CD4-positive, alpha-beta T cell treated with Interleukin-15 for 4 hours (primary cell): ENCODE measurements around the gene CDC42BPG.

ENCODE experiments used
- DNase-seq: peaks from one replicate; pipeline ENCODE4 v3.0.0-alpha.2; 2020; ENCODE audit warnings: low spot score

The CDC42BPG gene

GRCh38 chr11:64789331-64790204 lies 54.9 kb downstream of the CDC42BPG start:
- DNase-seq, result no peak

- no peak for DNase-seq
Observed at GRCh38 chr11:64788321-64789215, 55.9 kb downstream of the CDC42BPG start.

GRCh38 chr11:64787526-64788320 lies 56.7 kb downstream of the CDC42BPG start:
- DNase-seq, result peak; percentile 64

GRCh38 chr11:64786308-64786707 lies 58.1 kb downstream of the CDC42BPG start:
- DNase-seq, result no peak

- no peak for DNase-seq
Observed at GRCh38 chr11:64784813-64785581, 59.5 kb downstream of the CDC42BPG start.

GRCh38 chr11:64778473-64779298 lies 65.8 kb downstream of the CDC42BPG start, which contains the start of gene SF1:
Gene SF1, minus strand, starts transcription at chr11:64778542. Its CDS starts 150 bp downstream, at chr11:64778392.
- DNase-seq, result peak; percentile 100

- DNase-seq, result no peak
Observed at GRCh38 chr11:64778223-64778472, 66.3 kb downstream of the CDC42BPG start.

GRCh38 chr11:64777449-64778222 lies 66.8 kb downstream of the CDC42BPG start:
- DNase-seq, result peak; percentile 79

GRCh38 chr11:64776875-64777274 lies 67.6 kb downstream of the CDC42BPG start:
- no peak for DNase-seq

- DNase-seq, result no peak
Observed at GRCh38 chr11:64776425-64776824, 68.0 kb downstream of the CDC42BPG start.

- DNase-seq, result no peak
Observed at GRCh38 chr11:64774144-64774543, 70.3 kb downstream of the CDC42BPG start.
